Peyer's patch (tissue), 4 donors: ENCODE data around the gene WDR48. TPM values are rescaled to one million over a fixed set of nuclear protein-coding genes. Genes with fewer than 3 reads are reported as not detected.

Source experiments
- DNase-seq, 3 donors: peaks; one replicate each; pipeline ENCODE4 v3.0.0-alpha.2; 2017 to 2019
- H3K27ac ChIP-seq, 4 donors: fragments of 200-600 bp; sonication (generic); one replicate each; pipeline ENCODE4 v1.5.1; 2016 to 2019
- H3K27me3 ChIP-seq, 2 donors: fragments of 200-600 bp; sonication (generic); one replicate each; pipeline ENCODE4 v1.5.1; 2019
- H3K36me3 ChIP-seq, 3 donors: fragments of 200-600 bp; sonication (generic); one replicate each; pipeline ENCODE4 v1.5.1; 2016 to 2019
- H3K4me1 ChIP-seq, 4 donors: fragments of 200-600 bp; sonication (generic); one replicate each; pipeline ENCODE4 v1.5.1; 2016 to 2019
- H3K4me3 ChIP-seq, 4 donors: fragments of 200-600 bp; sonication (generic); 1 replicate in 3 of 4; 2 replicates in 1 of 4; pipeline ENCODE4 v1.5.1; 2016 to 2019; ENCODE audit warnings: mild to moderate bottlenecking in 1 of 4
- H3K9me3 ChIP-seq, 4 donors: fragments of 200-600 bp; sonication (generic); one replicate each; pipeline ENCODE4 v1.5.1; 2016 to 2019; ENCODE audit warnings: mild to moderate bottlenecking in 1 of 4
- POLR2A ChIP-seq, 2 donors: fragments of 450-650 bp; IDR thresholded peaks; one replicate each; pipeline ENCODE4 v1.5.1; 2017; ENCODE audit warnings: antibody characterized with exemption in 2 of 2, mild to moderate bottlenecking in 2 of 2, moderate library complexity in 2 of 2
- total RNA-seq, 4 donors: library from RNA; depleted of rRNA; stranded (reverse); fragments of >200 nt; gene quantifications; one replicate each; pipeline ENCODE4 v1.1.0, GENCODE V29; 2016
- TF ChIP-seq, protein P1 (sequence below), 6 experiments: fragments of 450-650 bp in 4 of 6; fragments of 200-600 bp in 2 of 6; sonication (generic) in 1 of 6; IDR thresholded peaks; one replicate each; pipeline ENCODE4 v1.5.1; 2017 to 2019; ENCODE audit warnings: antibody characterized with exemption in 6 of 6, mild to moderate bottlenecking in 3 of 6, moderate library complexity in 1 of 6

The WDR48 gene
- total RNA-seq, 4 donors from 2014 or later: 24.2 to 35.5 (median 31.2) TPM

DNA sequence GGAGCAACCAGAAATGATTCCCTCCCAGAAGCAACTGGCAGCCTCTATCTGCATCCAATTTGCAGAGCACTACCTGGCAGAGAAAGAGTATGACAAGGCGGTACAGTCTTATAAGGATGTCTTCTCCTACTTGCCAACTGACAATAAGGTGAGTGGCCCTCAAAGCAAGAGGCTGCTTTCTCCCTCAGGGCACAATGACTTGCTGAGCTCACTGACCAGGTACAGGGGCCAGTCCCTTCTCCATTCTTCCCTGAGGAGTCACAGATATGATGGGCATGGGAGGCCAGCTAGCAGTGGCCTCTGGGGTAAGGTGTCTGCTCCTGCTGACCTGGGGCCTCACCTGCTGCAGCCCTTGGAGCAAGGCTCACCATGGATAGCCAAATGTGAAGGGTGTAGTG, 81.3 kb downstream of the WDR48 start:
- Histone ChIP-seq H3K4me1 (no peaks in the 10 kb centered on the region), H3K27ac (no peak overlapping the region), H3K9me3 (no peaks in the 10 kb centered on the region), H3K36me3 (no peaks in the 10 kb centered on the region), H3K4me3 (no peak overlapping the region), H3K27me3 (no peaks in the 10 kb centered on the region)
- DNase-seq: peak in 1 of 3 donors; percentile 29
- TF ChIP-seq, protein P1, sequence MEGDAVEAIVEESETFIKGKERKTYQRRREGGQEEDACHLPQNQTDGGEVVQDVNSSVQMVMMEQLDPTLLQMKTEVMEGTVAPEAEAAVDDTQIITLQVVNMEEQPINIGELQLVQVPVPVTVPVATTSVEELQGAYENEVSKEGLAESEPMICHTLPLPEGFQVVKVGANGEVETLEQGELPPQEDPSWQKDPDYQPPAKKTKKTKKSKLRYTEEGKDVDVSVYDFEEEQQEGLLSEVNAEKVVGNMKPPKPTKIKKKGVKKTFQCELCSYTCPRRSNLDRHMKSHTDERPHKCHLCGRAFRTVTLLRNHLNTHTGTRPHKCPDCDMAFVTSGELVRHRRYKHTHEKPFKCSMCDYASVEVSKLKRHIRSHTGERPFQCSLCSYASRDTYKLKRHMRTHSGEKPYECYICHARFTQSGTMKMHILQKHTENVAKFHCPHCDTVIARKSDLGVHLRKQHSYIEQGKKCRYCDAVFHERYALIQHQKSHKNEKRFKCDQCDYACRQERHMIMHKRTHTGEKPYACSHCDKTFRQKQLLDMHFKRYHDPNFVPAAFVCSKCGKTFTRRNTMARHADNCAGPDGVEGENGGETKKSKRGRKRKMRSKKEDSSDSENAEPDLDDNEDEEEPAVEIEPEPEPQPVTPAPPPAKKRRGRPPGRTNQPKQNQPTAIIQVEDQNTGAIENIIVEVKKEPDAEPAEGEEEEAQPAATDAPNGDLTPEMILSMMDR (IDR thresholded peaks at IDR 0.05): no peak
- TF ChIP-seq POLR2A (IDR thresholded peaks at IDR 0.05): no peak

DNA sequence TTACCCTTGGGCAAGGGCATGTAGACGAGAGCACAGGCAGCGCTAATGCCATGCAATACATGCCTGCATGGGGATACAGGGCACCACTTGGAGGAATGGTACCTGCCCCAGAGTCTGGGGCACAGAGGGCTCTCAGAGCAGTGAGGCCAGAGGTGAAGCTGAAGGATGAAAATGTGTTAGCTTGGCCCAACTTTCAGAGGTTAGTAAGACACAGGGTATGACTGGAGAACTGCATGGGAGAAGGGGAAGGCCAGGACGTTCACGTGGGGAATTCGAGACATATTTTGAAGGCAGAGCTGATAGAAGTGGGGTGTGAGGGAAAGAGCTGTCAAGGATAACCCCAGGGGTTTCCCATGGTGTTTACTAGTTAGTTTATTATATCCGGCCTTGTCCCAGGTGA, 82.0 kb downstream of the WDR48 start:
- H3K36me3 ChIP-seq: no peaks in the 10 kb centered on the region
- no peaks in the 10 kb centered on the region for H3K9me3 ChIP-seq
- TF ChIP-seq, protein P1 (IDR thresholded peaks at IDR 0.05): no peak
- TF ChIP-seq POLR2A (IDR thresholded peaks at IDR 0.05): no peak
- no peaks in the 10 kb centered on the region for H3K4me1 ChIP-seq
- DNase-seq: no peak
- no peaks in the 10 kb centered on the region for H3K27me3 ChIP-seq
- no peak overlapping the region for H3K4me3 ChIP-seq
- H3K27ac ChIP-seq: no peak overlapping the region

DNA sequence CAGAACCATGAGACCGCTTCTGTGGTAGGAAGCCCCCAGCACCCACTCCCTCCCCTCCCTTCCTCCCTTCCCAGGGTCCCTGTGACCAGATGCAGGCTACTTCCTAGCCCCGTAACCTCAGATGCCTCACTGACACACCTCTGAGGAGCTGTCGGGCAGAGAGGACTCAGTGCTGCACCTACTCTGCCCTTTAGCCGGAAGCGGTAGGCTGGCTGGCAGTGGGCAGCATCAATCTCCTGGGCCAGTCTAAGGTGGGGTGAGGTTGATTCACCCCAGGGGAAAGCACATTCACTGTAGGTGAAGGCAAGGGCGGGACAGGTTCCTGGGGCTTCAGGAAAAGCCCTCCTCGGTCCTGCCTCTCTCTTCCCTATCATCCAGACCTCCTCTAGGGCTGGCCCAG, 82.5 kb downstream of the WDR48 start:
- H3K9me3 ChIP-seq: no peaks in the 10 kb centered on the region
- no peak overlapping the region for H3K4me3 ChIP-seq
- DNase-seq: peak in 1 of 3 donors; percentile 40
- no peaks in the 10 kb centered on the region for H3K4me1 ChIP-seq
- H3K27ac ChIP-seq: no peak overlapping the region
- no peaks in the 10 kb centered on the region for H3K36me3 ChIP-seq
- no peaks in the 10 kb centered on the region for H3K27me3 ChIP-seq
- TF ChIP-seq, protein P1 (IDR thresholded peaks at IDR 0.05): no peak
- no peak for TF ChIP-seq POLR2A (IDR thresholded peaks at IDR 0.05)

DNA sequence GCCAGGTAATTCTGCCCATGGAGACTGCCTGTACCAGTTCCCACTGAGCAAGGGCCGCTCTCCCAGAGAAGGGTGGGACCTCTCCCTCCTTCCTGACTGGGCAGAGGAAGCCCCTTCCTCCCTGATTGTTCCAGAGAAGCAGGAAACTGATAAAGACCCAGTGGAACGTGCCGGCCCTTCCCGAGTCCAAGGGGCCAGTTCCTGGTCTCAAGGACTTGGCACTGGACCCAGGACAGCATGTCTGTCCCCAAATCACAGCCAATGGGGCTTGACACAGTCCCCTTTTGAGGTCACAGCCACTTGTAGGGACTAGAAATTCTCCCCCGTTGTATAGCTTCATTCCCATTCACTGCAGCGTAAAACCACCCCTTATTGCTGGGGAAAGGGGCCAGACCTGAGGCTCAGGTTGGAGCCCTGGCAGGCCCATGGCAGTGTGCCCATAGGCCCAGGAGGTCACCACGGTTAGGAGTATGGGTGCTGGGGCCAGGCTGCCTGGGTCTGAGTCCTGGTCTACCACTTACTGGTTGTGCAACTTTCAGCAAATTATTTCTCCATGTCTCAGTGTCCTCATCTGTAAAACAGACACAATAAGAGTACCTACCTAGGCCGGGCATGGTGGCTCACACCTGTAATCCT, 83.5 kb downstream of the WDR48 start:
- TF ChIP-seq POLR2A (IDR thresholded peaks at IDR 0.05): no peak
- TF ChIP-seq, protein P1 (IDR thresholded peaks at IDR 0.05): no peak
- Histone ChIP-seq H3K4me3 (no peak overlapping the region), H3K9me3 (no peaks in the 10 kb centered on the region), H3K27me3 (no peaks in the 10 kb centered on the region), H3K36me3 (peaks cover 0 to 2% (median 0%) of the 10 kb centered on the region in 3 donors), H3K4me1 (peaks cover 0 to under 1% (median 0%) of the 10 kb centered on the region in 4 donors), H3K27ac (peak overlapping the region in 1 of 4 donors; percentile 13)
- DNase-seq: peak in 1 of 3 donors; percentile 50

DNA sequence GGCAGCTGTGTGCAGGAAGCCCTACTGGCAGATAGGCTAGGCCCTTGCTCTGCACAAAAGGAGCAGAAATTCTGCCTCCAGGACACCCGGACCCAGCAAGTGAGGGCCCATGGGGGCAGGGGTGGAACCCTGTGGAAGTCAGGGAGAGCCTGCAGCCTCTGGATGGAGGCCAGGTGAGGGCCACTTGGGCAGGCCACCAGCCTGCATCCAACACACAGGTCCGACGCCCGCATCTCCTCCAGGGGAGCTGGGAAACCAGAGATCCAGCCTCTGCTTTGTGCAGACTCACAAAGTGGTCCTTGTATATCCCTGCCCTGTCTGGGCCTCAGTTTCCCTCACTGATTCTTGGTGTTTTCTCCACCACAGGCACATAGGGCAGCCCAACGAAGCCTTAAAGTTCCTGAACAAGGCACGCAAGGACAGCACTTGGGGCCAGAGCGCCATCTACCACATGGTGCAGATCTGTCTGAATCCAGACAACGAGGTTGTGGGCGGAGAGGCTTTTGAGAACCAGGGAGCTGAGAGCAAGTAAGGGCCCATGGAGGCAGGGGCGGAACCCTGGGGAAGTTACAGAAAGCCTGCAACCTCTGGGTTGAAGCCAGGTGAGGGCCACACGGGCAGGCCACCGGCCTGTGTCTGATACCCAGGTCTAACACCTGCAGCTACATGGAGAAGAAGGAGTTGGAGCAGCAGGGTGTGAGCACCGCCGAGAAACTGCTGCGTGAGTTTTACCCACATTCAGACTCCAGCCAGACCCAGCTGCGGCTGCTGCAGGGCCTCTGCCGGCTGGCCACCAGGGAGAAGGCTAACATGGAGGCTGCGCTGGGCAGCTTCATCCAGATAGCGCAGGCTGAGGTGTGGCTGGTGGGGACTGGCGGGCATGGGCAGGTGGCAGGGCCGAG, 85.0 kb downstream of the WDR48 start:
- TF ChIP-seq POLR2A (IDR thresholded peaks at IDR 0.05): no peak
- no peak overlapping the region for H3K4me3 ChIP-seq
- H3K36me3 ChIP-seq: peaks cover 0 to 8% (median 0%) of the 10 kb centered on the region in 3 donors
- H3K9me3 ChIP-seq: no peaks in the 10 kb centered on the region
- no peak overlapping the region for H3K27ac ChIP-seq
- H3K27me3 ChIP-seq: no peaks in the 10 kb centered on the region
- DNase-seq: peak in 1 of 3 donors; percentile 43
- H3K4me1 ChIP-seq: peaks cover 0 to 16% (median 7%) of the 10 kb centered on the region in 4 donors

DNA sequence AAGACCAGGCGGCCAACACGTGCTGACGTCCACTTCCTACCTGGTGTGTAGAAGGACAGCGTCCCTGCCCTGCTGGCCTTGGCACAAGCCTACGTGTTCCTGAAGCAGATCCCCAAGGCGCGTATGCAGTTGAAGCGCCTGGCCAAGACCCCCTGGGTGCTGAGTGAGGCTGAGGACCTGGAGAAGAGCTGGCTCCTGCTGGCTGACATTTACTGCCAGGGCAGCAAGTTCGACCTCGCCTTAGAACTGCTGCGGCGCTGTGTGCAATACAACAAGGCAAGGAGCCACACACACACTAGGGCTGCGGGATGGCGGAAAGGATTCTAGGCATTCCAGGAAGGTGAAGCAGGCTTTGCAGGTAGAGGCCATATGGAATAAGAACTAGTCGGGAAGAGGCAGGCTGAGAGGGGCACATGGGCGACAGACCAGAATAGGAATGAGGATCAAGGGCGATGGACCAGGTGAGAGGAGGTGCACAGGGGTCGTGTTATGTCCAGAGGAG, 85.7 kb downstream of the WDR48 start:
- Histone ChIP-seq H3K36me3 (peaks cover 0 to 13% (median 0%) of the 10 kb centered on the region in 3 donors), H3K4me3 (no peak overlapping the region), H3K4me1 (peaks cover 0 to 23% (median 13%) of the 10 kb centered on the region in 4 donors), H3K27me3 (no peaks in the 10 kb centered on the region), H3K27ac (no peak overlapping the region), H3K9me3 (no peaks in the 10 kb centered on the region)
- peak in 1 of 3 donors; percentile 45 for DNase-seq
- TF ChIP-seq, protein P1 (IDR thresholded peaks at IDR 0.05): no peak
- TF ChIP-seq POLR2A (IDR thresholded peaks at IDR 0.05): no peak
